Nephron progenitor cell (in vitro differentiated cells): Measurements from ENCODE around the gene IRAK4.

ENCODE experiments used
- DNase-seq: peaks from one replicate; pipeline ENCODE4 v3.0.0; 2021
- H3K27ac Mint-ChIP-seq: 2 replicates; pipeline ENCODE4 v1.8.0; 2021; ENCODE audit warnings: mild to moderate bottlenecking, moderate library complexity, mixed read lengths
- H3K27me3 Mint-ChIP-seq: 2 replicates; pipeline ENCODE4 v1.8.0; 2021; ENCODE audit warnings: mild to moderate bottlenecking, low read depth, mixed read lengths; ENCODE audit not compliant: poor library complexity
- H3K36me3 Mint-ChIP-seq: 2 replicates; pipeline ENCODE4 v1.8.0; 2021; ENCODE audit warnings: low read depth, mixed read lengths
- H3K4me1 Mint-ChIP-seq: 2 replicates; pipeline ENCODE4 v1.8.0; 2021; ENCODE audit warnings: mixed read lengths
- H3K4me3 Mint-ChIP-seq: 2 replicates; pipeline ENCODE4 v1.8.0; 2021; ENCODE audit warnings: mild to moderate bottlenecking, moderate library complexity, mixed read lengths
- H3K9me3 Mint-ChIP-seq: 2 replicates; pipeline ENCODE4 v1.8.0; 2021; ENCODE audit warnings: mild to moderate bottlenecking, moderate library complexity, mixed read lengths
- CTCF ChIP-seq: fragments of 200-600 bp; sonication (generic); IDR thresholded peaks from 2 replicates; pipeline ENCODE4 v1.5.0; 2021; ENCODE audit warnings: antibody characterized with exemption

The IRAK4 gene

DNA sequence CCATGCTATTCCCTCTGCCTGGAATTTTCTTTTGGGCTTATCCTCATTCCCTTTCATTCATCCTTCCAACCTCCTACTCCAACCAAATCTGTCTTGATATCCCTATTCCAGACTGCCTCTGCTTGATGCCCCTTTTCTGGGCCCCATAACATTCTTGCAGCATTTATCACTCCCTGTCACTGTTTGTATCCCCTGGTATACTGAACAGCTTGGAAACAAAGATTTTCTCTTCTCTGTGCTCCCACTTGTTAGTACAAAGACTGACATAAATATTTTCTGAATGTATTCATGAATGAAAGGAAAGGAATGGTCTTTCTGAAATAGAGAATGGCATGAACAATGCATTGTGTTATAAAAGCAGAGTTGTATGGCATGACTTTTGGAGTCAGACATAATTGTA is 7.5 kb downstream of the IRAK4 start:
- no peaks in the 10 kb centered on the region for H3K4me1 Mint-ChIP-seq
- H3K36me3 Mint-ChIP-seq, result peaks cover 11% of the 10 kb centered on the region
- H3K4me3 Mint-ChIP-seq, result no peak overlapping the region
- no peak for TF ChIP-seq CTCF
- peaks cover 6% of the 10 kb centered on the region for H3K9me3 Mint-ChIP-seq
- H3K27me3 Mint-ChIP-seq, result no peaks in the 10 kb centered on the region
- no peak overlapping the region for H3K27ac Mint-ChIP-seq
- DNase-seq, result no peak

- TF ChIP-seq CTCF, result peak; percentile 42
- H3K27me3 Mint-ChIP-seq, result peaks cover 3% of the 10 kb centered on the region
- H3K4me1 Mint-ChIP-seq, result no peaks in the 10 kb centered on the region
- peaks cover 3% of the 10 kb centered on the region for H3K9me3 Mint-ChIP-seq
- peaks cover 4% of the 10 kb centered on the region for H3K36me3 Mint-ChIP-seq
- no peak for DNase-seq
- no peak overlapping the region for H3K4me3 Mint-ChIP-seq
- H3K27ac Mint-ChIP-seq, result no peak overlapping the region
Observed at GRCh38 chr12:43776498-43776897, 17.7 kb downstream of the IRAK4 start.

DNA sequence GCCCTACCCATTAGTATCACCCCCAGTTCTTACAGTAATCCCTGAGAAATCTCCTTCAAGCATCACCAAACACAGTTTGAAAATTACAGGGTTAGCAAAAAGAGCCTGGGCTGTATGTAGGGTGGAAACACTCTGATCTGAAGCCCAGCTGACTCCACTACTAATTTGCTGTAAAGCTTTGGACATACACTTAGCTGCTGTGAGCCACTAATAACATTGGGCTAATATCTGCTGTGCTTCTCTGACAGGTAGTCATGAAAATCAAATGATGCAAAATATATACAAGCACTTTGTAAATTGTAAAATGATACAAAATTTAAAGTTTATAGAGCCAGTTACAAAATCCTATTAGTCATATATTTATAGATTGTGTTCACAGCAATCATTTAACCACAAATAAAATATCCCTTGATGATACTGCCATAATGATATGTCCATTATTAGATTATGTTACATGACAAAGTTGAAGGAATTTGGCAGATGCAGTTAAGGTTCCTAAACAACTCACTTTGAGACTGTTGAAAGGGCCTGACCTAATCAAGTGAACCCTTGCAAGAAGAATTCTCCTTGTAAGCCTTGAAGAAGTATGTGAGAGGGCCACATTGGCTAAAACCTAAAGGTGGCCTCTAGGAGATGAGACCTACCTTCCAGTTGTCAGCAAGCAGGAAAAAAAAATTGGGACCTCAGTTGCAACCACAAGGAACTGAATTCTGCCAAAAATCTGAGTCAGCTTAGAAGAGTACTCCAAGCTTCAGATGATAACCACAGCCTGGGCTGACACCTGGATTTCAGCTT is 28.3 kb downstream of the IRAK4 start:
- peaks cover 4% of the 10 kb centered on the region for H3K36me3 Mint-ChIP-seq

GRCh38 chr12:43789941-43790340 is 31.2 kb downstream of the IRAK4 start:
- no peak for DNase-seq
- no peaks in the 10 kb centered on the region for H3K27me3 Mint-ChIP-seq

More for the DNA sequence above, 28.3 kb downstream of the IRAK4 start:
- Mint-ChIP-seq H3K4me3 (no peak overlapping the region), H3K9me3 (no peaks in the 10 kb centered on the region), H3K4me1 (no peaks in the 10 kb centered on the region), H3K27me3 (no peaks in the 10 kb centered on the region), H3K27ac (no peak overlapping the region)
- DNase-seq, result no peak
- TF ChIP-seq CTCF, result no peak

DNA sequence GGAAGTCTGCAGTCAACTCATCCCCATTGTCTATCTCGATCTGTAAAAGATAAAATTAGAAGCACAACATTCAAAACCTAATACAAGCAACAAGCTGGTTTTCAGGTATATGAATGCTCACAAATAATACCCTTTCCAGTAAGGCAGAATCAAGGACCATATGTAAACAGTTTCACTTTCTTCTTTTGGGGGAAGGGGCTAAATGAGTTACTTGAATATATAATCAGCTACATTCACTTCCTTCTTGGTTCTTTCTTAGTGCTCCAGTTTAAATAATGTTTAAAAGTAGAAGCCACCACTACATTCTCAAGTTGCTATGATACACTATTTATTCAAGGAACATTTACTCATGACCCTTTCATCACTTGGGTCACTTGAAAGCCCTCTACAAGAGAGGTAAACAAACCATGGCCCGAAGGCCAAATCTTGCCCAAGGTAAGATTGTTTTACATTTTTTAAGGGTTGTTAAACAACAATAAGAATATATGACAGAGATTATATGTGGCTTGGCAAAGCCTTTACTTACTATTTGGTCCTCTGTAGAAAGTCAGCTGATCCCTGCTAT is 37.0 kb downstream of the IRAK4 start:
- no peaks in the 10 kb centered on the region for H3K9me3 Mint-ChIP-seq
- peaks cover 39% of the 10 kb centered on the region for H3K36me3 Mint-ChIP-seq
- no peak overlapping the region for H3K4me3 Mint-ChIP-seq
- no peak for DNase-seq
- no peak overlapping the region for H3K27ac Mint-ChIP-seq
- no peaks in the 10 kb centered on the region for H3K4me1 Mint-ChIP-seq
- H3K27me3 Mint-ChIP-seq, result no peaks in the 10 kb centered on the region
- no peak for TF ChIP-seq CTCF

More at GRCh38 chr12:43789941-43790340, 31.2 kb downstream of the IRAK4 start:
- Mint-ChIP-seq H3K9me3 (no peaks in the 10 kb centered on the region), H3K27ac (no peak overlapping the region), H3K36me3 (peaks cover 12% of the 10 kb centered on the region), H3K4me1 (no peaks in the 10 kb centered on the region), H3K4me3 (no peak overlapping the region)
- no peak for TF ChIP-seq CTCF
